ENCODE measurements around the gene SCN3B.
A peak's percentile ranks its signal among the peaks of the same experiment; 100 is the strongest.

Gene SCN3B

GRCh38 chr11:123654566-123655081, at the start of gene SCN3B:
SCN3B (minus strand) TSS chr11:123654624; CDS start chr11:123653801, 823 bp downstream.
- DNase-seq = no peak

GRCh38 chr11:123702696-123703095, 48.3 kb upstream of the SCN3B start:
- no peak for DNase-seq

GRCh38 chr11:123702139-123702538, 47.7 kb upstream of the SCN3B start:
- no peak for DNase-seq

GRCh38 chr11:123700772-123701171, 46.3 kb upstream of the SCN3B start:
- no peak for DNase-seq

- DNase-seq = peak; percentile 29 to 38
Observed at GRCh38 chr11:123698546-123699127, 44.2 kb upstream of the SCN3B start.

- DNase-seq = no peak
Observed at GRCh38 chr11:123696183-123696582, 41.8 kb upstream of the SCN3B start.

GRCh38 chr11:123695231-123695630, 40.8 kb upstream of the SCN3B start:
- no peak for DNase-seq

- DNase-seq = peak; percentile 61 to 70
Observed at GRCh38 chr11:123694551-123694950, 40.1 kb upstream of the SCN3B start.

- DNase-seq = no peak
Observed at GRCh38 chr11:123692961-123693360, 38.5 kb upstream of the SCN3B start.

GRCh38 chr11:123690485-123690884, 36.1 kb upstream of the SCN3B start:
- no peak for DNase-seq

- DNase-seq = no peak
Observed at GRCh38 chr11:123684601-123685000, 30.2 kb upstream of the SCN3B start.

GRCh38 chr11:123683428-123684170, 29.2 kb upstream of the SCN3B start:
- DNase-seq = no peak

GRCh38 chr11:123682696-123683410, 28.4 kb upstream of the SCN3B start:
- no peak for DNase-seq

GRCh38 chr11:123681030-123681429, 26.6 kb upstream of the SCN3B start:
- DNase-seq = no peak

- DNase-seq = no peak
Observed at GRCh38 chr11:123678246-123678645, 23.8 kb upstream of the SCN3B start.

GRCh38 chr11:123677510-123677909, 23.1 kb upstream of the SCN3B start:
- no peak for DNase-seq

GRCh38 chr11:123674297-123674696, 19.9 kb upstream of the SCN3B start:
- no peak for DNase-seq

- DNase-seq = no peak
Observed at GRCh38 chr11:123672568-123672967, 18.1 kb upstream of the SCN3B start.

- no peak for DNase-seq
Observed at GRCh38 chr11:123671534-123671933, 17.1 kb upstream of the SCN3B start.

GRCh38 chr11:123670081-123670480, 15.7 kb upstream of the SCN3B start:
- no peak for DNase-seq

GRCh38 chr11:123665306-123665705, 10.9 kb upstream of the SCN3B start:
- no peak for DNase-seq

GRCh38 chr11:123659965-123660364, 5.5 kb upstream of the SCN3B start:
- peak; percentile 31 to 39 for DNase-seq

- no peak for DNase-seq
Observed at GRCh38 chr11:123659311-123659710, 4.9 kb upstream of the SCN3B start.
